ENCODE data around the gene MEIOSIN.

The MEIOSIN gene

GRCh38 chr19:45691516-45692186 is 41.6 kb upstream of the MEIOSIN start, which contains the start of gene SNRPD2 (continued):
- TF ChIP-seq BCL6B (tag by site-specific recombination; IDR thresholded peaks at IDR 0.05), result no peak
- TF ChIP-seq ZNF248 (tag by site-specific recombination; IDR thresholded peaks at IDR 0.05), result no peak
- no peak for TF ChIP-seq ZSCAN23 (tag by site-specific recombination; IDR thresholded peaks at IDR 0.05)
- no peak for TF ChIP-seq ATF2 (tag by site-specific recombination; IDR thresholded peaks at IDR 0.05; ENCODE audit: low read depth)
- TF ChIP-seq SALL2 (tag by site-specific recombination; IDR thresholded peaks at IDR 0.05; ENCODE audit: borderline replicate concordance), result no peak
- no peak for TF ChIP-seq MZF1 (tag by site-specific recombination; IDR thresholded peaks at IDR 0.05; ENCODE audit: borderline replicate concordance)
- no peak for TF ChIP-seq AEBP2 (tag by site-specific recombination; IDR thresholded peaks at IDR 0.05; ENCODE audit: borderline replicate concordance)
- TF ChIP-seq TCF7L2 (IDR thresholded peaks at IDR 0.05; ENCODE audit: borderline replicate concordance, low read depth, low read length), result no peak
- TF ChIP-seq ZBTB11 (tag by site-specific recombination; conservative IDR thresholded peaks at IDR 0.05; ENCODE audit: low read depth), result peak; percentile 89
- no peak for TF ChIP-seq ZNF211 (tag by site-specific recombination; IDR thresholded peaks at IDR 0.05; ENCODE audit: low read depth)
- TF ChIP-seq ZNF514 (tag by site-specific recombination; IDR thresholded peaks at IDR 0.05), result no peak
- no peak for TF ChIP-seq ZNF114 (tag by site-specific recombination; IDR thresholded peaks at IDR 0.05)
- TF ChIP-seq ZNF23 (tag by site-specific recombination; IDR thresholded peaks at IDR 0.05; ENCODE audit: borderline replicate concordance), result no peak
- TF ChIP-seq TSHZ1 (tag by site-specific recombination; IDR thresholded peaks at IDR 0.05; ENCODE audit: borderline replicate concordance), result no peak
- TF ChIP-seq ZNF518A (tag by site-specific recombination; conservative IDR thresholded peaks at IDR 0.05; ENCODE audit: low read depth), result peak; percentile 62
- no peak for TF ChIP-seq HOXC10 (CRISPR knock-in tag; IDR thresholded peaks at IDR 0.05)
- TF ChIP-seq, protein P1, sequence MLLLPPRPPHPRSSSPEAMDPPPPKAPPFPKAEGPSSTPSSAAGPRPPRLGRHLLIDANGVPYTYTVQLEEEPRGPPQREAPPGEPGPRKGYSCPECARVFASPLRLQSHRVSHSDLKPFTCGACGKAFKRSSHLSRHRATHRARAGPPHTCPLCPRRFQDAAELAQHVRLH (tag by site-specific recombination; IDR thresholded peaks at IDR 0.05), result peak; percentile 72; the same call in 1 of the 2 replicates
- no peak for TF ChIP-seq ZNF768 (tag by site-specific recombination; IDR thresholded peaks at IDR 0.05)
- TF ChIP-seq CTCF (tag by site-specific recombination; IDR thresholded peaks at IDR 0.05), result peak; percentile 6; the same call in 1 of the 2 replicates
